Measurements from ENCODE around the gene RCOR1. TPM values are rescaled to one million over a fixed set of nuclear protein-coding genes. Genes with fewer than 3 reads are reported as not detected.

RCOR1 gene
- total RNA-seq = 25.1 and 33.4 TPM in 2 replicates

GRCh38 chr14:102591944-102592762 is at the start of gene RCOR1:
TSS of gene RCOR1 (plus strand) at chr14:102592649. CDS start at chr14:102592887, 238 bp downstream.

GRCh38 chr14:102776761-102777710 is 184.6 kb downstream of the RCOR1 start, which contains the start of gene TRAF3:
TSS of gene TRAF3 (plus strand) at chr14:102777449. CDS start at chr14:102870202, 92,753 bp downstream.

Small RNAs within 50 kb of the gene (small RNA-seq; reads per million reads assigned to genes)
- not detected for gene RF00019
- not detected for gene RN7SL546P

Other genes starting within 250 kb of the RCOR1 start
- 25.5 and 41.1 TPM in 2 replicates for gene CINP, start 229.8 kb upstream of the RCOR1 start, total RNA-seq
- gene TECPR2, start 229.7 kb upstream of the RCOR1 start, total RNA-seq = 19.6 and 23.0 TPM in 2 replicates
- gene ANKRD9, start 82.9 kb upstream of the RCOR1 start, total RNA-seq = 9.8 and 33.2 TPM in 2 replicates
- gene TRAF3, start 184.8 kb downstream of the RCOR1 start, total RNA-seq = 13.7 and 20.5 TPM in 2 replicates